ENCODE results near the gene ELOB.

ELOB gene

DNA sequence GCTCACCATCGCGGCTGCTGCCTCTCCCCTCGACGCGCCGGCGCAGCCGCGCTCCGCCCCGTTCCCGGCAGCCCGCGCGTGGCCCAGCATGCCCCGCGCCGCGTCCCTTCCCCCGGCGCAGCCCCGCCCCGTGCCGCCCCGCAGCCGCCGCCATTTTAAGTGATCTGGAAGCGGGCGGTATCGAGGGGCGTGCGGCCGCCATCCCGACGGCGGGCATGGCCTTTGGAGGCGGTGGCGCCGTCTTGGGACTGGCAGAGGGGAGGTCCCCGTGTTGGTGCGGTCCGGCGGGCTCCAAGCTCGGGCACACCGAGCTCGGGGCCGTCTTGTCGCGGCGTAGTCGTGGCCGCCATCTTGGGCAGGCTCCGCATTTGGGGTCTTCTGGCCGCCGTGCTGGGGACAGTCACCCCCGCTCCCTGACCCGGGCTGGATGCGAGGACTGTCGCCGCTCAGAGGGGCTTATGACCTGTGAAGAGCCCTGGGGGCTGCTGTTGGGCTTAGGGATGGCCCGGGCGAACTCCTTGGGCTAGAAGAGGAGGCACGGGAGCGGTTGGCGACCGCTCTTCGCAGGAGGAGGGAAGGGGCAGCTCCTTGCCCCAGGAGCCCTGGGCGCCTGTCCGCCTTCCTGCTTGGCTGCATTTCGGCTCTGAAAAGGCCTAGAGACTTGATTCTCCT is at the start of gene ELOB:
Gene ELOB (minus strand): TSS at position 50 of the 672 bp plus-strand sequence. CDS start 41 bp downstream, at position 9.
- DNase-seq (ENCODE audit: low read depth), result peak; percentile 76

DNA sequence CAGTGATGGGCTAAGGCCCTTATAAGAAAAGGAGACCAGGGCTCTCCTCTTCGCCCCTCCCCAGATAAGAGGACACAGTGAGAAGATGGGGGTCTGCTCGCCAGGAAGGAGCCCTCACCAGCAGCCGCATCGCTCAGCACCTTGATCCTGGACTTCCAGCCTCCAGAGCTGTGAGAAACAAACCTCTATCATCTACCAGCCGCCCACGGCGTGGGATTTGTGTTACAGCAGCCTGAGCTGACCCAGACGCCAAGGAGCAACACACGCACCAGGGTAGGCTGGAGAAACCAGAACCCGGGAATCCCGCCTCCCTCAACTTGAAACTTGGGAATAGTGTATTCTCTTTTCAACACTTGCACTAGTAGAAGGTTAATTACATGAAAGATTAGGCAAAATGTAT is 48.8 kb upstream of the ELOB start:
- no peak for DNase-seq (ENCODE audit: low read depth)

DNA sequence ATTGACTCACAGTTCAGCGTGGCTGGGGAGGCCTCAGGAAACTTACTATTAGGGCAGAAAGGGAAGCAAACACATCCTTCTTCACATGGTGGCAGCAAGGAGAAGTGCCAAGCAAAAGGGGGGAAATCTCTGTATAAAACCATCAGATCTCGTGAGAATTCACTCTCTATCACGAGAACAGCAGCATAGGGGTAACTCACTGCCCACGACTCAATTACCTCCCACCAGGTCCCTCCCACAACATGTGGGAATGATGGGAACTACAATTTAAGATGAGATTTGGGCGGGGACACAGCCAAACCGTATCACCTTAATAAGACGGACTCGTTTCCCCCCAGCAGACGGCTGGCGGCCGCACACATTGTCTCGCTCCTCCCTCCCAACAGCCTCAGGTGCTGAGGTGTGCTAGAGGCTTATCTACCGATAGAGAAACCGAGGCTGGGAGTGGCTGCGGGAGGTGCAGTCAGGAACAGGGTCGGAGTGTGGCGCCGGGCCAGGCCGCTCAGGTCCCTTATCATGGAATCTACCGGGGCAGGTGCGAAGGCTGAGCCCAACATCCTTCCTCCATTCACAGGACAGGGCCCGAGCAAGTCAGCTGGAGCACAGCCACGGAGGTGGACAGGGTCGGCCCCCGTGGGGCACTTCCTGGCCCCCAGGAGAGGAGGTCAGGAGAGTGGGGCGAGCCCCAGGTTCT is 48.1 kb upstream of the ELOB start:
- DNase-seq (ENCODE audit: low read depth), result no peak

DNA sequence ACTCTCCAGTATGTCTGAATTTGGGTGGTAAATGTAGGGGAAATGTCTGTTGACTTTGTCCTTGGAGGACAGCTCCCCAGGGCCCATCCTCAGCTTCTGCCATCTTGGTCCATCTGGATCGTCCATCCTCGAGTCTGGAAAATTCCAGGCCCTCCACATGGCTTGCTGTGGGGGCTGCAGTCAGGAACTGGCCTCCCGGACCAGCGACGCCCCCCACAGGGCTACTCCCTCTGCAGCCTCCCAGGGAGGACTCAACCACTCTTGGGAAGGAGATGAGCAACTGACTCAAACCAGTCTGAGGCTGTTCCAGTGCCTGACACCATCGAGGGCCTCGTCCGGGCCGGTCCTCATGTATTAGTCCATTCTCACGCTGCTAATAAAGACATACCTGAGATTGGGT is 47.5 kb upstream of the ELOB start:
- no peak for DNase-seq (ENCODE audit: low read depth)

DNA sequence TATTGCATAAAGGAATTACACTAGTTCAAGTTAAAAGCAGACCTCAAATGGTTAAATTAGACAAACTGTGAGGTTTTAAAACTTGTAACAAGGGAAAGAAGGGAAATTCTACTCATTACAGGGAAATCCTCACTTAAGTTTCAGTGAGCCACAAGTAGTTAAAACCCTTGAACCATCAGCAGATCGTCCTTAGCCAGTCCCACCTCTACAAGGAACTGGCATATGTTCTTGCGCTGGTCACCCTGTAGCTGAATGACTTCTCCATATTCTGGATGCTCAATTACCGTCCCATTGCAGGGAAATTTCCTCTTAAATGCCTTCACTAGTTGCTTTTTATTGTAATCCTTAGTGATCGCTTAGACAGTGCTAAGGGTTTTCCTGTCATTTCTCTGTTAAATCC is 45.4 kb upstream of the ELOB start:
- DNase-seq (ENCODE audit: low read depth), result no peak

DNA sequence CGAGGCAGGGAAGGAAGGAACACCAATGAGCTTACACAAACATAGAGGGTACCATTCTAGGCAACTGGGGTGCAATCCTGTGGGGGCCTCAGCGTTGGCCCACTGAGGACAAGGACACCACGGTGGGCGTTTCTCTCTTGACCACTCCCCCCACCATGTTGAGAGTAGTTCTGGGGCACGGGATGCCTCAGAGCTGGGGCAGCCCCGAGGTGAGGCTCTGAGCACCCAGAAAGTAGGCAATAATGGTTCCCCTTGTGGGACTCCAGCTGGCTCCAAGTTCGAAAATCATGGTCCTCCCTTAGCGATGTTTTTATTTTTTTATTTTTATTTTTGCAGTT is 45.0 kb upstream of the ELOB start:
- no peak for DNase-seq (ENCODE audit: low read depth)

DNA sequence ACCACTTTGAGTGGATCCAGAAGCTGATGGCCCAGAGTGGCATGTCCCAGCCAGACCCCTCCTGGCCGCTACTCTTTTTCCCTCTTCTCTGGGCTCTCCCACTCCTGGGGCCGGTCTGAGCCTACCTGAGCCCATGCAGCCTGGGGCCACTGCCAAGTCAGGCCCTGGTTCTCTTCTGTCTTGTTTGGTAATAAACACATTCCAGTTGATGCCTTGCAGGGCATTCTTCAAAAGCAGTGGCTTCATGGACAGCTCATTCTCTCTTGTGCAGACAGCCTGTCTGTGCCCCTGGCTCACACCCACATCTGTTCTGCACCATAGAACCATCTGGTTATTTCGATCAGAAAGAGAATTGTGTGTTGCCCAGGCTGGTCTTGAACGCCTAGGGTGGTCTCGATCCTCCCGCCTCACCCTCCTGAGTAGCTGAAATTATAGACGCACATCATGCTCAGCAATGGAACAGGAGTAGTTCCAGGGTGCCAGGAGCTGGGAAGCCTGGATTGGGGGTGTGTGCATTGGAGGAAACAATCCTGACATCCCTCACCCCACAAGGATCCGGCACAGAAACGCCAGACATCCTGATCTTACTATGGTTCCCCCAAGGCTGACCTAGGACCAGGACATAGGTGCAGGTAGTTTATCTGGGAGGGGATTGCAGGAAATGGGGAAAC is 44.5 kb upstream of the ELOB start:
- DNase-seq (ENCODE audit: low read depth), result no peak

DNA sequence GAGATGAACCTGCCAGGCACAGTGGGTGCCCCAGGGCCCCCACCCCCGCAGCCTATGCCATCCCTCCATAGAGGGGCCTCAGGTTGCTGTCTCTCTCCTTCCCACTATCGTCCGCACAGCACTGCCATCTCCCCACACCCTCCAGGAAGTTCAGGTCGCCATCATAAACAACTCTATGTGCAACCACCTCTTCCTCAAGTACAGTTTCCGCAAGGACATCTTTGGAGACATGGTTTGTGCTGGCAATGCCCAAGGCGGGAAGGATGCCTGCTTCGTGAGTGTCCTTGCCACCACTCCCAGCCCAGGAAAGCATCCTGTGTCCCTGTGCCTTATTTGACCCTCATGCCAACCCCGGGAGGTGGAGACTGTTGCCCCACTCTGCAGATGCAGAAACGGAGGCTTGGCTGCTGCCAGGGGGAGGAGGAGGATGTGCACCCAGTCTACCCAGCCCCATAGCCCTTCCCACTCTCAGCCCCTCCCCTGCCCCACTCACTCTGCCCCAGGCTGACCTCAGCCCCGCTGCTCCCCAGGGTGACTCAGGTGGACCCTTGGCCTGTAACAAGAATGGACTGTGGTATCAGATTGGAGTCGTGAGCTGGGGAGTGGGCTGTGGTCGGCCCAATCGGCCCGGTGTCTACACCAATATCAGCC is 43.9 kb upstream of the ELOB start:
- DNase-seq (ENCODE audit: low read depth), result no peak

DNA sequence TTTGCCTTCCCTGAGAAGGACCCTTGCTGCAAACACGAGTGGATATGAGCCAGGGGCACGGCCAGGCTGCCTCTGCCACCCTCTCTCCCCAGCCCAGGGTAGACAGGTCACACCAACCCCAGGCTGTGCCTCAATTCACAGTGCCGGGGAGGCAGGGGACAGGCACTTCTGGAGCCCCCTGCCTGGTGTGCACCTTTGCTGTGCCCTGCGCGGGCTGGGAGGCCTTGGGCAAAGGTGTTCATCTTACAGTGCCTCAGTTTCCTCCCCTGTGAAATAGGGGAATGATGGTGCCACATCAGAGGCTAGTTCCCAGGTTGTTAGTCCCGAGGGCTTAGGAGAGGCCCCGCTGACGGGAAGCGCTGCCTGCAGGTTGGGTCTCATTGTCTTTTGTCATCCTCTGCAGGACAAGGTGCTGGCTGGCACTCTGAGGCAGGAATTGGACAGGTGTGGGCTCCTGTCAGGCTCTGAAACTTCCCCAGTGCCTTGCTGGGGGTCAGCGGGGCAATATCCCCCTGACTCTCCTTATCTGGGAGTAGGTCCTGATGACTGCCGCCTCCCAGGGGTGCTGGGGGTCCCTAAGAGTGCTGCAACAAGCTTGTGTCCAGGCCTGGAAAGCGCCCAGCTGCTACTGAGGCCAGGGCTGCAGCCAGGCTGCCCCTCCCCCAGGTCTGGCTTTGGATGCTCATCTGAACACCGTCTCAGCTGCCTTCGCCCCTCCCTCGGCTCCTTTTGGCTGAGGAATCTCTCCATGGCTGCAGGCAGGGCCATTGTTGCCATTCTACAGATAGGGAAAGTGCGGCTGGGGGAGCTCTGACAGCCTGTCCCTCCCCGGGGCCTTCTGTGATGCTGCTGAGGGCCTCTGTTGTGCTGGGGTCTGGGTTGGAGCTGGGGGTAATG is 43.1 kb upstream of the ELOB start:
- no peak for DNase-seq (ENCODE audit: low read depth)

DNA sequence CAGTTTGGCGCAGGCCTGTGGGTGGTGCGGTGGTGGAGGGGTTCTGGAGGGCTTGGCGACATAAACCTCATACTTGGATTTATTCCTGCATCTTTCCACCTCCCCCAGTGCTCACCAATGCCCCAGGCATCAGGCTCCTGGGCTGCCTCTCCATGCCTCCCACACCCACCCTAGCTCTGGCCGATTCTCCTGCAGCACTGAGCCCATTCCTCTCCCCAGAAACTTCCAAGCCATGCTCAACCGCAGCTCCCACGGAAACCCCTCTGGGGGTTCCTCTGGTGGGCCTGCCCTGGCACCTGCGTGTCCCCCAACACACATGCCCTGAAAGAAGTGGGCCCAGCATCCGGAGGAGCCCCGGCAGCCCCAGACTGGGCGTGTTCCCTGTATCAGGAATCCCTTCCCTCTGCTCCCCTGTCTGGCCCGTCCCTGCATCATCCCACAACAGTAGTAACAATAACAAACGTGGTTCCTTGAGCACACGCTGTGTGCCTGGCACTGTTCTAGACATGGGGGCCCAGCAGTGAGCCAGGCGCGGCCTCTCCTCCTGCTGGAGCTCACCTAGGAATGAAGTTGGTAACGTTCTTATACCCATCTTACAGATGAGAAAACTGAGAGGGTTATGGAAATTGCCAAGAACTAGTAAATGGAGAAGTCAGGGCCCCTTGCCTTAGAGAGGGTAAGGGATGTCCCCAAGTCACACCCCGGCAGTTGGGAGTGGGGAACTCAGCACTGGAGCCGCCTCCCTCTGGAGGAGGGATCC is 42.3 kb upstream of the ELOB start:
- DNase-seq (ENCODE audit: low read depth), result no peak

DNA sequence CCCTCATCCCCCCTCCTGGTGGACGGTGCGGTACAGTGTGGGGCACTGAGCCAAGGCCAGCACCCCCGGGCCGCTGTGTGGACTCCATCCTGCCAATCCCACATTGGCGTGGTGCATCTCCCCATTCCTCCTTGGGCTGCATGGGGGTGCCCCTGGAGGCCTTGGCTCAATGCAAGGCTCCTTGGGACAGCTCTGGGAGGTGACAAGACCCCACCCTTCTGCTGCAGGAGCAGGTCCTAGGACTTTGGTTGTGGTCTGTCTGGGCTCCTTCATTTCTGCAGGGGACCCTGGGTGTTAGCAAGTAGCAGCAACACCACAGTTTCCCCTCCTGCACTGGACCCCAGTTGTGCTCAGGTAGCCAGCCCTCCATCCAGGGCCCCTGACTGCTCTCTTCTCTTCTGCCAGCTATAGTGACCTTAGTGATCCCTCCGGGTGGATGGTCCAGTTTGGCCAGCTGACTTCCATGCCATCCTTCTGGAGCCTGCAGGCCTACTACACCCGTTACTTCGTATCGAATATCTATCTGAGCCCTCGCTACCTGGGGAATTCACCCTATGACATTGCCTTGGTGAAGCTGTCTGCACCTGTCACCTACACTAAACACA is 41.3 kb upstream of the ELOB start:
- no peak for DNase-seq (ENCODE audit: low read depth)

DNA sequence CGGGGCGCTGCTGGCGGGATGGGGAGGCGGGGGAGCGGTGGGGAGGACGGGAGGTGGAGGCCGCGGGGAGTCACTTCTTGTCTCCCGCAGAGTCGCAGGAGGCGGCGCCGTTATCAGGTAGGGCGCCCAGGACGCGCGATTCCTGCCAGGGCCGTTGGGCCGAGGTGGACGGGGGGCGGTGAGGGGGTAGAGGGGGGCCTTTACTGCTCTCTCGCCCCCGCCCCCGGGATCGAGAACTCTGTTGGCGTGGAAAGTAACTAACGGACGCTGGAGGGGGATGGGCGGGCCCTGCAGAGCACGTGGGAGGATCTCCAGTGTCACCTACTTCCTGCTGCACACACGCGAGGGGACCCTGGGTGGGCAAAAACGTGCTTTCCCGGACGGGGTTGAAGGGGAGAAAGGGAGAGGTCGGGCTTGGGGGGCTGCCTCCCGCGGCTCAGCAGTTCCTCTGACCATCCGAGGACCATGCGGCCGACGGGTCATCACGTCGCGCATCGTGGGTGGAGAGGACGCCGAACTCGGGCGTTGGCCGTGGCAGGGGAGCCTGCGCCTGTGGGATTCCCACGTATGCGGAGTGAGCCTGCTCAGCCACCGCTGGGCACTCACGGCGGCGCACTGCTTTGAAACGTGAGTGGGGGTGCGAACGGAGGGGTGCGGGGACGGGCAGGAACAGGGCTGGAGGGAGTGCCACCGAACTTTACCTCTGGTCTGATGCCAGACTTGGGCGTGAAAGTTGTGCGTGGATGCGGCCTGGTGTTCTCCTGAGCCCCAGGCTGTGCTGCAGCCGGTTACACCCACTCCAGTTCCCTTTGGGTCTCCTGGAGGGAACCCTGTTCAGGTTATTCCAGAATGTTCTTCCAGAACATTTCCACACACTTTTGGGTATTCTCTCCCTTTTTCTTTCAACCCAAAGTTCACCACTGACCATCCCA is 40.5 kb upstream of the ELOB start:
- no peak for DNase-seq (ENCODE audit: low read depth)

DNA sequence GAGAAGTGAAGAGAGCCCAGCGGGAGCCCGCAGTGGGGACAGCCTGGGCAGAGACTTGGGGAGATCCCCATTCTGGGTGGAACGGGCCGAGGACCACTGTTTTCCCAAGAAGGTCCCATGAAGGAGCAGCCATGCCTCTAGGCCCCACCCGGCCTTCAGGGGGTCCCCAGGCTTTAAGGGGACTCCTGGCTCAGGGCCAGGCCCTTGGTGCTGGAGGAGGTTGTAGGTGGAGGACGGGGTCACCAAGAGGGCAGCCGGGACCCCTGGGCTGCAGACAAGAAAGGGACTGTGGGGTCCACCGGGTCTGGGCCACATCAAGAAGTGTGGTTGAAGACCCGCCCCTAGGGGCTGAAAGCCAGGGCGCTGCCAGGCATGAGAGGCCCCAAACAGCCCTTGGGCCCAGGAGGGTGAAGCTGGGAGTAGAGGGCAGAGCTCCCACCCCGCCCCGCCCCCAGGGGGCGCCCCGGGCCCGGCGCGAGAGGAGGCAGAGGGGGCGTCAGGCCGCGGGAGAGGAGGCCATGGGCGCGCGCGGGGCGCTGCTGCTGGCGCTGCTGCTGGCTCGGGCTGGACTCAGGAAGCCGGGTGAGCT is 39.8 kb upstream of the ELOB start, which contains the start of gene PRSS21:
Gene PRSS21 (plus strand): TSS at position 487 of the 589 bp plus-strand sequence. CDS start 32 bp downstream, at position 519.
- DNase-seq (ENCODE audit: low read depth), result no peak

DNA sequence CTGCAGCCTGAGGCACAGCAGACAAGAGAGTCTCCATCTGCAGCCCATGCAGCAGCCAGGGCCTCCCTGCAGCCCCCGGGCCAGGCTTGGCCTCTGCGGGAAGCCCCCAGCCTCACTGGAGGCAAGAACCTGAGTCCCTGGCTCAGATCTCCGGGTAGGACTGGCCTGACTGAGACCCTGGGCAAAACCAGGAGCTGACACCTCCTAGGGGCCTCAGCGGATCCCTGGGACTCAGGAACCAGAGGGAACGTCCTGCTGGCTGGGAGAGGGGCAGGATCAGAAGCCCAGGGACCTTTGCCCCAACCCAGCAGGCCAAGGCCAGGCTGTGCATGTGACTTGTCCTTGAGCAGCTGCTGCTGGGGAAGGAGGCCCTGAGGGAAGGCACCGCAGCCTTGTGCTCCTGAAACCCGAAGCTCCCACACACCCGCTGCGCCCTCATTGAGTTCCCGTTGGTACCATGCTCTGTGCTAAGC is 38.3 kb upstream of the ELOB start:
- no peak for DNase-seq (ENCODE audit: low read depth)

DNA sequence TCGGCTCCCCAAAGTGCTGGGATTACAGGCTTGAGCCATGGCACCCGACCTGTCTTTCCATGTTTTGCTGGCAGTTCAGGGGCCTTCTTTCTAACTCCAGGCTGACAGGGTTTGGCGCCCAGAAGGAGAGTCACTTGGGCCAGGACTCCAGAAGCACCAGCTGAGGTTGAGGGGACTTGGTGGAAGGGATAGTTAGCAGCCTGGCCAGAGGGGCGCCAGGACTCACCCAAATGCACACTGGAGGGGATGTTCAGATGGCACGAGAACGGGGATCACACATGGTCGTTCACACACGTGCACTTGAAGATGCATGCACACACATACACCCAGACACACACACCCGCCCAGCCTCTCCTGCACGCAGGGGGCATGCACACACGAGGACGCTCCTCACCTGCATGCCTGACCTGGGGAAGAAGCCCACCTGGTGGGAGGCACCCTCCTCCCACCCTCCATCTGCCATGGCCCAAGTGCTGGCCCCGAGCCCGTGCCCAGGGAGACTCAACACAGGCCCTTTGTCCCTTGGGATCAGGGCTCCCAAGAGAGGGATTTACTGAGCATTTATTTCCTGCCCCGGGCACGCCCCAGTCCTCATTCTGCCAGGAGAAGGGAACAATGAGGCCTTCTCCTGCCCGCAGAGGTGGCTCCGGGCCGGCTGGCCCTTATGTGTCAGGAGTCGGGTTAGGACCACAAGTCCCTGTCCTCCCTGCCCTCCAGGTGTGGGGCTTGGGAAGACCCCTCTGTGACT is 37.6 kb upstream of the ELOB start:
- no peak for DNase-seq (ENCODE audit: low read depth)

DNA sequence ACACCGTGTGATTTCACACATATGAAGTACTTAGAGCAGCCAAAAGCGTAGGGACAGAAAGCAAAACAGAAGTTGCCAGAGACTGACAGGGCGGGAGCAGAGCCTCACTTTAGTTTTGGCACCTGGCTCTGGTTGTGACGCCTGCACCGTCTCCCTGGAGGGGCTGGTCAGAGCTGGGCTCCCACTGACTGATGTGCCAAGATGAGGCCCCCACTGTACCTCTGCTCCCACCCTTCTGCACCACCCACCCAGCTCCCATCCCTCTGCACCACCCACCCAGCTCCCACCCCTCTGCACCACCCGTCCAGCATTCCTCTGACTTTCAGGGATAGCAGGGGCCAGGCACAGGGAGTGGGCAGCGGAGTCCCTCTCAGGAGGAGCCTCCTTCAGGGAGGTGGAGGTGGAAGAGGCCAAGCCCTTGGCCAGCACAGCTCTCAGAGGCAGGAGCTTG is 36.7 kb upstream of the ELOB start:
- no peak for DNase-seq (ENCODE audit: low read depth)

DNA sequence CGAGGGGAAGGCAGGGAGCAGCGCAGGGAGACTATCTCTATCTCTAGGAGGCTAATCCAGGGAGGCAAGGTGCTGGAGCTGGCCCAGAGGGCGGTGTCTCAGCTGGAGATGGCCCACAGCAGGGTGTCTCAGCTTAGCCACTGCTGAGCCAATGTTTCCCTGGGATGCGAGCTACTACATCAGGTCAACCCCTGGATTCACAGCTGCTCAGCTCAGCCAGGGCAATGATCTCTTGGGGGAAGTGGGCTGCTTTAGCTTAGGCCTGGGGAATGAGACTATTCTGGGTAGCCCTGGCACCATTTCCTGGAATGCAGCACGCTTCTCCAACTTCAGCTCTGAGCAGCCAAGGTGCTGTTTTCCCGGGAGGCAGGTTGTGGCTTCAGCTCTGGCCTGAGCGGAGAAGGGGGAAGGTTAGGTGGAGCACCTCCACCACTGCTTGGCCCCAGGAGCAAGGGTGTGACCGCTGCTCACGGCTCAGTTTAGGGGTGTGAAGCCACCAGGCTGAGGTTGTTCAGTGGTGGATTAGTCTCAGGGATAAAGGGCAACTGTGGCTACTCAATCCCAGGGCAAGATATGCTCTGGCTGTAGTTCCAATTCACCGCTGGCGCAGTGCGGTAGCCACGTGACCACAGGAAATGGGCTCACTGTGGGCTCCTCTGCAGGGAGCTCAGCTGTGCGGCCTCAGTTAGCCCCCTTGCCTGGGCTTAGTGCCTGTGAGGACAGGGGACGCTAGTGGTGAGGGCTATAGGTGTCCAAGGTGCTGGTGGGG is 34.8 kb upstream of the ELOB start:
- DNase-seq (ENCODE audit: low read depth), result no peak

Data from stromal cell of bone marrow (primary cell).